AG10803 (cell line): ENCODE results near the gene TOMM7.
"Not testable (repeated sequence)": the region's sequence is repeated elsewhere in the genome, so short reads cannot be mapped to it uniquely, and the experiment has no call there.

Source experiments
- DNase-seq: peaks from one replicate; pipeline ENCODE4 v3.0.0; 2010; ENCODE audit warnings: low read depth
- H3K4me3 ChIP-seq: 2 replicates; pipeline ENCODE4 v1.5.1; 2011; ENCODE audit warnings: mild to moderate bottlenecking, low read length, control low read depth
- TF ChIP-seq, protein P1 (sequence below): conservative IDR thresholded peaks from 2 replicates; pipeline ENCODE4 v1.5.1; 2011; ENCODE audit warnings: mild to moderate bottlenecking, low read length, control low read depth, inconsistent platforms

TOMM7 gene

GRCh38 chr7:22801912-22802311 is 20.7 kb downstream of the TOMM7 start:
- no peak for DNase-seq

GRCh38 chr7:22799633-22800032 is 23.0 kb downstream of the TOMM7 start:
- no peak for DNase-seq
- no peak overlapping the region for H3K4me3 ChIP-seq
- TF ChIP-seq, protein P1, sequence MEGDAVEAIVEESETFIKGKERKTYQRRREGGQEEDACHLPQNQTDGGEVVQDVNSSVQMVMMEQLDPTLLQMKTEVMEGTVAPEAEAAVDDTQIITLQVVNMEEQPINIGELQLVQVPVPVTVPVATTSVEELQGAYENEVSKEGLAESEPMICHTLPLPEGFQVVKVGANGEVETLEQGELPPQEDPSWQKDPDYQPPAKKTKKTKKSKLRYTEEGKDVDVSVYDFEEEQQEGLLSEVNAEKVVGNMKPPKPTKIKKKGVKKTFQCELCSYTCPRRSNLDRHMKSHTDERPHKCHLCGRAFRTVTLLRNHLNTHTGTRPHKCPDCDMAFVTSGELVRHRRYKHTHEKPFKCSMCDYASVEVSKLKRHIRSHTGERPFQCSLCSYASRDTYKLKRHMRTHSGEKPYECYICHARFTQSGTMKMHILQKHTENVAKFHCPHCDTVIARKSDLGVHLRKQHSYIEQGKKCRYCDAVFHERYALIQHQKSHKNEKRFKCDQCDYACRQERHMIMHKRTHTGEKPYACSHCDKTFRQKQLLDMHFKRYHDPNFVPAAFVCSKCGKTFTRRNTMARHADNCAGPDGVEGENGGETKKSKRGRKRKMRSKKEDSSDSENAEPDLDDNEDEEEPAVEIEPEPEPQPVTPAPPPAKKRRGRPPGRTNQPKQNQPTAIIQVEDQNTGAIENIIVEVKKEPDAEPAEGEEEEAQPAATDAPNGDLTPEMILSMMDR: no peak

More at GRCh38 chr7:22801912-22802311, 20.7 kb downstream of the TOMM7 start:
- no peak overlapping the region for H3K4me3 ChIP-seq
- TF ChIP-seq, protein P1: no peak

DNA sequence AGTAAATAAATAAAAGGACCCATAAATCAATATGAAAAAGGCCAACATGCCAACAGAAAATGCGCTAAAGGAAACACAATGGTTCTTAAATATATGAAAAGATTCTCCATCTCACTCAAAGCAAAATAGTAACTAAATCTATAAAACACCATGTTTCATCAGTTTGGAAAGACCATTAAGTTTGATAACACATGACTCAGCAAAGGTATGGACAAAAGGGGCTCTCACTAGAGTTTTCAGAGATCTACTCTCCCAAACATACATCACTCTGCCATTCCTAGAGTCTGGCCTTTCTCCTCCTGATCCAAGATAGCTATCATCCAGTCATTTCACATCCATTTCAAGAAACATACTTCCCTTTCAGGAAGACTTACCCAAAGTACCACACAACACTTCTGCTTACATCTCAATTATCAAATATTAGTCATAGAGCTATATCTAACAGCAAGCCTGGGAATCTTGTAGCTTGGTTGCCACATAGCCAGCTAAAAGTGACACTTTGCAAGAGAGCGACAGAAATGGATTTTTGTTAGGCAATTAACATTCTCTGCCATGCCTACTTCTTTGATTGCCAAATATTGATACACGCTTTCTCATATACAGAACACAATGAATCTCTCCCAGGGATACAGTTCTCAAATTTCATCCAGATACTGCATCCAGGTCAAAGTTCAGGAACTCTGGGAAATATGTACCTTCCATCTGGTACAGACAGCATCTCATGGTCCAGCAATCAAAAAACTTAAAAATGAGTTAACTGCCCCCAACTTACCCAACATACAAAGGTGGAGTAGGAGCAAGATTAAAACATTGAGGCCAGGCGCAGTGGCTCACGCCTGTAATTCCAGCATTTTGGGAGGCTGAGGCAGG is 28.8 kb downstream of the TOMM7 start:
- TF ChIP-seq, protein P1: no peak
- H3K4me3 ChIP-seq: no peak overlapping the region
- no peak for DNase-seq

- H3K4me3 ChIP-seq: no peak overlapping the region
- DNase-seq: peak; percentile 60
- TF ChIP-seq, protein P1: no peak
Measured at GRCh38 chr7:22791204-22792158, 31.2 kb downstream of the TOMM7 start.

- not testable (repeated sequence) for DNase-seq, H3K4me3 ChIP-seq
Measured at GRCh38 chr7:22790640-22791039, 32.0 kb downstream of the TOMM7 start.

DNA sequence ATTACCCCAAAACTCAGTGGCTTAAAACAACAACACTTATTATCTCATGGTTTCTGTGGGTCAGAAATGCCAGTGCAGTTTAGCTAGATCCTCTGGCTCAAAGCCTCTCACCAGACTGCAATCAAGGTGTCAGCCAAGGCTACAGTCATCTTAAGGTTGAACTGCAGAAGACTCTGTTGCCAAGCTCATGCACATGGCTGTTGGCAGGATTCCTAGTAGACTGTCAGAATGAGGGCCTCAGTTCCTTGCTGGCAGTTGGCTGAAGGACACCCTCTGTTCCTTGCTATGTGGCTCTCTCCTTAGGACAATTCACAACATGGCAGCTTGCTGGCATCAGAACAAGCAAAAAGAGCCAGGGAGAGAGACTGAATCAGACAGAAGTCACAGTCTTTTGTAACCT is 34.7 kb downstream of the TOMM7 start:
- TF ChIP-seq, protein P1: no peak
- DNase-seq: peak; percentile 43
- no peak overlapping the region for H3K4me3 ChIP-seq

DNA sequence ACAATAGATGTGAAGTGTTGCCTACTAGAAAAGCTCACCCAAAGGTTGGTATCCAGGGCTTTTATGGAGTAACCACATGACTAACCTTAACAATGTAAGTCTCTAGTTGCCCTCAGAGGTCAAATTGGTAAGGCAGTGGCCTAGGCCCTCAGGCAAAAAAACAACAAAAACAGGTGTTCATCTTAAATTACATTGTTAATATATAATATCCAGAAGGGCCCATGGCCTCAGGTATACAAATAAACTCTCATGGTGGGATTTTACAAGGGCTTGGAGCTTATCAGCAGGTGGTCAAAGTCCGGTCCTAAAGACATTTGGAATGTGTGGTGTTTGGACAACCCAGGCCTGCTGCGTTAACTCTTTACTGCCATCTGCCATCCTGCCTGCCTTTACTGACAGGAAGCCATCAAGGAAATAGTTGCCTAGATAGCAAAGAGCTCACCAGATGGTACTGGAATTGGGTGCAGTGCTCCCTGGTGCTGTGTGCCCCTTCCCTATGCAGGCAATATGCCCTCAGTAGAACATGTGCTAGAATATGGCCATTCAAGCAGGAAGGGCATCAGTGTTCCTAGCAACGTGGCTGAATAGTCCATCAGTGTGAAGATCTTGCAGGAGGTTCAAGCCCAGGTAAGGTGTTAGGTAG is 36.2 kb downstream of the TOMM7 start:
- no peak for DNase-seq
- H3K4me3 ChIP-seq: no peak overlapping the region
- TF ChIP-seq, protein P1: no peak
